Measurements from ENCODE around the gene RPS15. TPM values are rescaled to one million over a fixed set of nuclear protein-coding genes. Genes with fewer than 3 reads are reported as not detected.

Gene RPS15
- total RNA-seq, 1 experiment from 2014 or later, result 1,442 TPM

DNA sequence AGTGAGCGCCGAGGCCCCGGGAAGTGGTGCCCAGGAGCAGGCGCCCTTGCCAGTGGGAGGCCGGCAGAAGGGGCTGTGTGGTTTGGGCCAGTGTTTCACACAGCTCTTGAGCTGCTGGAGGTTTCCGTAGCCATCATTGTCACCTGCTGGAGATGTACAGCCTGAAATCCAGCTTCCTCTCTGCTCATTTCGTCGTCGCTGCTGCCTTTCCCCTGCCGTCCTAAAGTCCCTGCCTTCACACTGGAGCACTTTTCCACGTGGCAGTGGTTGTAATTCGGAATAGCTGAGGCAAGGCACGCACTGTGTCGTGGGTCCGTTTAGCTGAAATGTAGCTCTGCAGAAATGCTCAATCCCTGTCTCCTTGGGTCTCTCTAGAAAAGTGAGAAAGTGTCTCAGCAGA is 17.6 kb upstream of the RPS15 start:
- H3K9me3 ChIP-seq (replicated peaks), result no peaks in the 10 kb centered on the region; the same call in 1 of the 2 replicates
- H3K4me1 ChIP-seq (replicated peaks), result no peaks in the 10 kb centered on the region
- no peak overlapping the region for H3K4me3 ChIP-seq
- H3K27ac ChIP-seq, result no peak overlapping the region
- H3K36me3 ChIP-seq, result peaks cover 88% of the 10 kb centered on the region
- no peak for DNase-seq (ENCODE audit: low read depth in 1 of 2, low spot score in 2 of 2)
- H3K27me3 ChIP-seq (replicated peaks), result no peaks in the 10 kb centered on the region

DNA sequence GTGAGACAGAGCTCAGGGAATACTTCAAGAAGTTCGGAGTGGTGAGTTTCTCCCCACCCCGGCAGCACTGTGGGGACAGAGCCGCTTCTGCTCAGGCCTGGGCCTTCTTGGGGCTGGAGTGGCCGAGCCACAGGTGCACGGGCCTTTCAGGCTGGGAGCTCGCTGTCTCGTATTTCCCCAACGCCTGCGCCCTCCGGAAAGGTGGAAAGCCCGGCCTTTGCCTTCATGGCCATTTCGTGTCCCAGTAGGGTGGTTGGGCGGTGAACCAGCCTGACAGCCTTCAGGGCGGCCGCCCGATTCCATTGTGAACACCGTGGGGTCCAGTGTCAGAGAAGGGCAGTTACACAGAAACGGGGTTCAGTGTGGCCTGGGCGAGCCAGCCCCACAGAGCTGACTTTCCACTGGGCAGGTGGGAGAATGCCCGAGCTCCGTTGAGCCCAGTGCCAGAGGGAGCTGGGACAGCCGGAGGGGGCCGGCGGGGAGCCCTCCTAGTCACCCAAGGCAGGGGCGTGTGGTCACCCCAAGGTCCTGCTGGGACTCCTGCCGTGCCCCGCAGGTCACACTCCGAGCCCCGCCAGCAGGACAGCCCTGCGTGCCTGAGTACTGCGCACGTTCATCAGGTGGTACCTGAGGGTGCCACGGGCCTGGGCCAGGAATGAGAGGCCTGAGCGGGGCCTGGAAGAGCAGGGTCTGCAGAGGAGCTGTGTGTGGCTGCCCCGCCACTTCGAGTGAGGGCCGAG is 16.8 kb upstream of the RPS15 start:
- Histone ChIP-seq H3K9me3 (replicated peaks) (no peaks in the 10 kb centered on the region; the same call in 1 of the 2 replicates), H3K27ac (no peak overlapping the region), H3K36me3 (peaks cover 88% of the 10 kb centered on the region), H3K27me3 (replicated peaks) (no peaks in the 10 kb centered on the region), H3K4me1 (replicated peaks) (no peaks in the 10 kb centered on the region), H3K4me3 (no peak overlapping the region)
- no peak for DNase-seq (ENCODE audit: low read depth in 1 of 2, low spot score in 2 of 2)

DNA sequence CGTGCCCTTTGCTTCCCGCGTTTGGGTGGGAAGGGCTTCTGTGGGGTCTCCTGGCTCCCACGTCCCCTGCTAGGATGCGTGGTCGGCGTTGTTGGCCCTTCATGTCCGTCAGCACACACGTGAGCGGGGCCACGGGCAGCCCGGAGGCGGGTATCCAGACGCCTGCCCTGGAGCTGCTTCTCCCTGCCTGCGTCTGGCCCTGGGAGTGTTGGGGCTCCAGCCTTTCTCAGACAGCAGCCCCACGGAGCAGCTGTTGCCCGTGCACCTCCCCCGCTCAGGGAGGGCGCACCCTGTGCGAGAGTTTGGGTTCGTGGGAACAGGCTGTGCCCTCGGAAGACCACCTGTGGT is 16.3 kb upstream of the RPS15 start:
- H3K4me1 ChIP-seq (replicated peaks), result no peaks in the 10 kb centered on the region
- no peak overlapping the region for H3K4me3 ChIP-seq
- no peaks in the 10 kb centered on the region for H3K27me3 ChIP-seq (replicated peaks)
- DNase-seq (ENCODE audit: low read depth in 1 of 2, low spot score in 2 of 2), result no peak
- no peak overlapping the region for H3K27ac ChIP-seq
- peaks cover 88% of the 10 kb centered on the region for H3K36me3 ChIP-seq
- H3K9me3 ChIP-seq (replicated peaks), result no peaks in the 10 kb centered on the region; the same call in 1 of the 2 replicates

DNA sequence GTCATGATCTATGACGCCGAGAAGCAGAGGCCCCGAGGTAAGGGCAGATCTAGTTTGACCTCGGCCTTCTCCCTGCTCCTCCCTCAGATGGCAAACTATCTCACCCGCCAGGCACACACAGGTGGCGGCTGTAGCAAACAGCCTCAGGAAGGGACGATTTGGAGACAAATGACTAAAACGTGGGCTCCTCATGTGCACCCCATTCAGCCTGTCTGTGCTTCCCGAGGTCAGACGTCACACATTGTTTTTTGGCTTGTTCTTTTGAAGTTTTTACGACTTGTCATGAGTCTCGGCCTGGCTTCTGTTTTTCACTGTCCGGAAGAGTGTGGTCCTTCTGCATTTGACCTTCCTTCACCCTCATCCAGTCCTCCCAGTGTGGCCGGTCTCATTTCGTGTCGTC is 15.8 kb upstream of the RPS15 start:
- H3K27ac ChIP-seq, result no peak overlapping the region
- H3K4me1 ChIP-seq (replicated peaks), result no peaks in the 10 kb centered on the region
- H3K4me3 ChIP-seq, result no peak overlapping the region
- no peaks in the 10 kb centered on the region for H3K27me3 ChIP-seq (replicated peaks)
- H3K36me3 ChIP-seq, result peaks cover 88% of the 10 kb centered on the region
- H3K9me3 ChIP-seq (replicated peaks), result no peaks in the 10 kb centered on the region; the same call in 1 of the 2 replicates
- no peak for DNase-seq (ENCODE audit: low read depth in 1 of 2, low spot score in 2 of 2)

DNA sequence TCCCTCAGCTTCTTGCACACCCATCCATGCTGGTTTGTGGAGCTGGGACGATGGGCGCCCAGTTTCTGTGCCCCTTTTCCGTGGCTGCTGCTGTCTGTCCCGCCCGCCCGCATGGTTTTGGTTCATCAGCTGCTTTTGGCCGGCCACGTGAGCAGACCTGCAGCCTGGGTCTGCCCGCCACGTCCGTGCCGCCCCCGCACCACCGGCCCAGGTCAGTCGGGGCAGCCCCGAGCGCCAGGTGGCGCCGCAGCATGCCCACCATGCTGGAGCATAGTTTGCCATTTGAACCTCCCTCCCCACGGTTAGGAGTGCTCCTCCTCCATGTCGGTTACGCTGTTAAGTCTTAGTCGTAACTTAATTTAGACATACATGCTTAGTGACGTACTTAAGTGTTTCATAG is 15.3 kb upstream of the RPS15 start:
- H3K27me3 ChIP-seq (replicated peaks), result no peaks in the 10 kb centered on the region
- peaks cover 86% of the 10 kb centered on the region for H3K36me3 ChIP-seq
- DNase-seq (ENCODE audit: low read depth in 1 of 2, low spot score in 2 of 2), result no peak

DNA sequence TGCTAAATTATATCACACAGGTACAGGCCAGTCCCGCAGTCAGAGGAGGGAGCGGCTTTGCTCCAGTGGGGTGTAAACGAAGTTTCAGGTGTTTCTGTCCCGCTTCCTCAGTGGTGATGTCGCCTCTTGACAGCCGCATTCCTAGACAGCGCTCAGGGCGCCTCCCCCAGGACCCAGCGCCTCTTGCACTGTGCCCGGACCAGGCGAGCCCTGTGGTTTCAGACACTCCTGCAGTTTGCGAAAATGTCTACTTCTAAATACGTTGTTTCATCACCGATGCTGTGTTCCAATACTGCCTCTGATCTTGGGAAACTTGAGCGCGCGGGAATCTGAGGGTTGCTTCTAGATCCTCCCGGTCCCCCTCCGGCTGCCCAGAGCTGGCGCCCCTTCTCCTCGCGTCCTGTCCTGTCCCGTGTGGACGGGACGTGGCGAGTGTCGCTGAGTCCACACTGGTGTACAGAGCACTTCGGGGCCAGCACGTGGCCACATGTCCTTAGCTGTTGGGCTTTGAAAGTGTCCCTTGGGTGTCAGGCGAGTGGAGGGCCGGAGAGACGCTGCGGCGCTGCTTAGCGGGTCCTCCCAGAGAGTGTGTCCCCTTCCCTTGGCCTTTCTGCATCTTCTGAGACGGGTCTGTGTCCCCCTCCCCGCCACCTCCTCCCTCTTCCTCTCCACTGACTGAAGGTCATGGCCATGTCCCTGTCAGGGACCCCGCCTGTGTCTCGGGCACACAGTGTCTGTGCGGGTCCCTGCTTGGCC is 14.6 kb upstream of the RPS15 start:
- H3K4me3 ChIP-seq, result no peak overlapping the region
- H3K36me3 ChIP-seq, result peaks cover 85% of the 10 kb centered on the region
- H3K27me3 ChIP-seq (replicated peaks), result no peaks in the 10 kb centered on the region
- no peaks in the 10 kb centered on the region for H3K4me1 ChIP-seq (replicated peaks)
- H3K9me3 ChIP-seq (replicated peaks), result no peaks in the 10 kb centered on the region; the same call in 1 of the 2 replicates
- no peak for DNase-seq (ENCODE audit: low read depth in 1 of 2, low spot score in 2 of 2)
- no peak overlapping the region for H3K27ac ChIP-seq

More for the DNA sequence above, 15.3 kb upstream of the RPS15 start:
- Histone ChIP-seq H3K4me3 (no peak overlapping the region), H3K9me3 (replicated peaks) (no peaks in the 10 kb centered on the region; the same call in 1 of the 2 replicates), H3K4me1 (replicated peaks) (no peaks in the 10 kb centered on the region), H3K27ac (no peak overlapping the region)

DNA sequence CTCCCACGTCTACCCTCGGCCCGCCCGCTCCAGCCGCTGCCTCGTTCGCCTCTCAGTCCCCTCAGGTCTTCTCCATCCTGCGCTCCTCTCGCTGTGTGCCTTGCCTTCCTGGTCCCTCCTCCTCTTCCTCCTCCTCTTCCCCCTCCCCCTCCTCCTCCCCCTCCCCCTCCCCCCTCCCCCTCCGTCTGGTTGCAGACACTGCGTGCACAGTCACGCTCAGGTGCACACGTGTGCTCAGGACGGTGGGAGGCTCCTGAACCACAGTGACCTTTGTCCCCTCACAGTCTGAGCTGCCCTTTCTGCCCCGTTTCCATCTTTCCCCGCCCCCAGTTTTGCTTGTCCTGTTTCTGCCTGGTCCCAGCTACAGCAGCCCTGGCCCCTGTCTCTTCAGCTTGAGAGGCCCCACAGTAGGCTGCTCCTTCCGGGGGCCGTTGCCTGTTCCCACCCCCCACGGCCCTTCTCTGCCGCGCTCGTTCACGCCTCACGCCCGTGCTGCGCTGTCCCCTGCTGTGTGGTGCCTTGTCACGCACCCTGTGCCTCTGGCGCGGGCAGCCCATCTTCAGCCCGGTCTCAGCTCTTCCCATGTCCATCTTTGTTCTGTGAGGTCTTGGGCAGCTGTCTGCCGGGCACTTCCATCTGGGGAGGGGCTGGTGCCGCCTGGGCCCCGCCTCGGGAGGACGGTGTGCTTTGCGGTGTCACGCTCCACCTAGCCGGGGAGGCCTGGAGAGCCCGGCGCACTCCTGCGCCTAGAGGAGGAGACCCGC is 13.8 kb upstream of the RPS15 start:
- Histone ChIP-seq H3K27ac (no peak overlapping the region), H3K27me3 (replicated peaks) (no peaks in the 10 kb centered on the region), H3K4me1 (replicated peaks) (no peaks in the 10 kb centered on the region), H3K4me3 (no peak overlapping the region), H3K9me3 (replicated peaks) (no peaks in the 10 kb centered on the region; the same call in 1 of the 2 replicates), H3K36me3 (peaks cover 85% of the 10 kb centered on the region)
- DNase-seq (ENCODE audit: low read depth in 1 of 2, low spot score in 2 of 2), result no peak

DNA sequence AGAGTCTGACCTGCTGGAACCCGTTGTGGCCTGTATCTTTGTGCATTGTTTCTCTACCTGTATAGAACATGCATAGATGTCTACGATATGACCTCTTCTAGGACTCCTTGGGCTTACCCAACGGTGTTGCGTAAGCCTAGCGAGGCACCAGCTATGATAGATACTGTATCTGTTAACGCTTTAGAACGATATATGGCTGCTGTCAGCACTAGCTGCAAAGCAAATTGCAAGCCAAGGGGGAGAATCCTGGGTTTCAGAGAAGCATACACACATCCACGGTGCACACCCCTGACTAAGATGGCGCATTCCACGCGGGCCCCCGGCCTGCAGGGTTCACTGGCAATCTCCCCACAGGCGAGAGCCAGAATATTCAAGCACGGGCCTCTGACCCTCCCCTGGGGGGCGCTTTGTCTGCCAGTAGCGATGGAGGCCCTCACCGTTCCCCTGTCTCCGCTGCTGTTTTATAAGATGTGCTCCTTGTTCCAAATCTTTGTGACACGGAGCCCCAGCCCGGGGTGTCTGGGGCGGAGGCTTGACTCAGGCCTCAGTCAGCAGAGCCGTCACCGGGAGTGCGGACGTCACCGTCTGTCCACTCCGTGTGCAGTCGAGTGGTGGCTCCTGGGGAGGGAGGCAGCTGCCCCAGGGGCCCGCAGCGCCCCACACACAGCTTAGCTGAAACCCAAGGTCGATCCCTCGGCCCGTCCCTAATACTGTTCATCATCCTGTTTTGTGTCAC is 12.9 kb upstream of the RPS15 start:
- Histone ChIP-seq H3K27me3 (replicated peaks) (no peaks in the 10 kb centered on the region), H3K27ac (no peak overlapping the region), H3K36me3 (peaks cover 92% of the 10 kb centered on the region), H3K4me3 (no peak overlapping the region), H3K9me3 (replicated peaks) (no peaks in the 10 kb centered on the region; the same call in 1 of the 2 replicates), H3K4me1 (replicated peaks) (no peaks in the 10 kb centered on the region)
- DNase-seq (ENCODE audit: low read depth in 1 of 2, low spot score in 2 of 2), result no peak

DNA sequence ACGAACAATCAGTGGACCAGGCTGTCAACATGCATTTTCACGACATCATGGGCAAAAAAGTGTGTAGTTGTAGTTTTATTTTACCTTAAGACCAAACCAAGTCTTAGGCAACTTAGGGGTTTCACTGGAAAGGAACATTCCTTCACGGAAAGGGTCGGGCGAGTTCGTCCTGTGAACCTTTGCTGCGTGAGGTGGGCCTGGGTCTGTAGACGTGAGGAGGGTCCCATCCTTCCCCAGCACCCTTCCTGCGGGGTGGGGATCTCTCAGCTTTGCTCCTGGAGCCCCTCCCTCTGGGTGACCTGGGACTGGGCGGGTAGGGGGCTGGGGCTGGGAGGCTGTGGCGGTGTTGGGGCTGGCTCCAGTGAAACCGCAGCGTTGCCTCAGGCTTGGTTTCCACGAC is 12.3 kb upstream of the RPS15 start:
- Histone ChIP-seq H3K27ac (no peak overlapping the region), H3K36me3 (peaks cover 88% of the 10 kb centered on the region), H3K9me3 (replicated peaks) (no peaks in the 10 kb centered on the region; the same call in 1 of the 2 replicates), H3K27me3 (replicated peaks) (no peaks in the 10 kb centered on the region), H3K4me1 (replicated peaks) (no peaks in the 10 kb centered on the region), H3K4me3 (no peak overlapping the region)
- DNase-seq (ENCODE audit: low read depth in 1 of 2, low spot score in 2 of 2), result no peak

DNA sequence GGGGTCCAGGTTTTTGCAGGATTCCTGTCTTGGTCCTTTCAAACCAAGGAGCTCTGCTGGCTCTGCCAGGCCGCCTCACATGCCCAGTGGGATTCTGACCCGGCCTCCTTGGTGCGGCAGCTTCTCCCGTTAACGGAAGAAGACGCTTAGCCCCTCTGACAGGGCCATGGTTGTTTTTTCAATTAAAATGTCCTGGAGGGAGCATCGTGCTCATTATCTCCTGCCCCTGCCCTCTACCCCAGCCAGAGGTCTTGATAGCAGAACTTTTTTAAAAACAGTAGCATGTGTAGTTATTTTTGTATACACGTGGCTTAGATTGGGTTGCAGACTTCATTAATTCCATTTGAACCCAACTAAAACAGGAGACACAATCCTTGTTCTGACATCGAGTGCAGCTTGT is 11.5 kb upstream of the RPS15 start:
- no peak for DNase-seq (ENCODE audit: low read depth in 1 of 2, low spot score in 2 of 2)
- Histone ChIP-seq H3K36me3 (peaks cover 85% of the 10 kb centered on the region), H3K9me3 (replicated peaks) (no peaks in the 10 kb centered on the region; the same call in 1 of the 2 replicates), H3K4me1 (replicated peaks) (no peaks in the 10 kb centered on the region), H3K4me3 (no peak overlapping the region), H3K27me3 (replicated peaks) (no peaks in the 10 kb centered on the region), H3K27ac (no peak overlapping the region)

DNA sequence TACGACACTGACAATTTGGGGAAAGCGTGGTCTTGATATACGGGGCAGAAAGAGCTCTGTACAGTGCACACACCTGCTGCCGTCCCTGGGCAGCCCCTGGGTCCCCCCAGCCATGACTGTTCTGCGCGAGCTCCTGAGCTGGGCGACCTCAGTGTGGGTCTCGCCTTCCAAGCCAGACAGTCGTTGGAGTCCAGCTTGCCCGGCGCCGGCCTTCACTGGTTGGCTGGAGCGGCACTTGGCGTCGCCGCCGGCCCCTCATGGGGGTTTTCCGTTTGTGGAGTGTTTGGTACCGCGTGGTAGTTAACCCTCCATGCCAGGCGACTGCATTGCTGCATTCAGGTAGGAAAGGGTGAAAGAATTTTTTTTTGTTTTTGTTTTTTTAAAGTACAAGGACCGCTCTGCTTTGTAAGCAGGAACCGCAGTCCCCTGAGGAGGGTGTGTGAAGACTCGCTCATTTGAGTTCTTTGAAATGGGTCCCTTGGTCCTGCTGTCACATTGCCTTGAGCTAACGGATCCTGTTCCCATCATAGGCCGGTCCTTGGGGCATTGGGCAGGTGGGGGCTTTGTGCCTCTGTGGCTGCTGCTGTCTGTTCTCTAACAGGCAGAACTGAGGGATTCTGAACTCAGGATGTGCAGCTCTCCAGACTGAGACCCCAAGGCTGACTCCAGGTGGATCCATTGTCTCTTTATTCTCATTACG is 10.8 kb upstream of the RPS15 start:
- no peaks in the 10 kb centered on the region; the same call in 1 of the 2 replicates for H3K9me3 ChIP-seq (replicated peaks)
- H3K27ac ChIP-seq, result no peak overlapping the region
- DNase-seq (ENCODE audit: low read depth in 1 of 2, low spot score in 2 of 2), result no peak
- H3K4me1 ChIP-seq (replicated peaks), result no peaks in the 10 kb centered on the region
- H3K36me3 ChIP-seq, result peaks cover 85% of the 10 kb centered on the region
- no peak overlapping the region for H3K4me3 ChIP-seq
- no peaks in the 10 kb centered on the region for H3K27me3 ChIP-seq (replicated peaks)

DNA sequence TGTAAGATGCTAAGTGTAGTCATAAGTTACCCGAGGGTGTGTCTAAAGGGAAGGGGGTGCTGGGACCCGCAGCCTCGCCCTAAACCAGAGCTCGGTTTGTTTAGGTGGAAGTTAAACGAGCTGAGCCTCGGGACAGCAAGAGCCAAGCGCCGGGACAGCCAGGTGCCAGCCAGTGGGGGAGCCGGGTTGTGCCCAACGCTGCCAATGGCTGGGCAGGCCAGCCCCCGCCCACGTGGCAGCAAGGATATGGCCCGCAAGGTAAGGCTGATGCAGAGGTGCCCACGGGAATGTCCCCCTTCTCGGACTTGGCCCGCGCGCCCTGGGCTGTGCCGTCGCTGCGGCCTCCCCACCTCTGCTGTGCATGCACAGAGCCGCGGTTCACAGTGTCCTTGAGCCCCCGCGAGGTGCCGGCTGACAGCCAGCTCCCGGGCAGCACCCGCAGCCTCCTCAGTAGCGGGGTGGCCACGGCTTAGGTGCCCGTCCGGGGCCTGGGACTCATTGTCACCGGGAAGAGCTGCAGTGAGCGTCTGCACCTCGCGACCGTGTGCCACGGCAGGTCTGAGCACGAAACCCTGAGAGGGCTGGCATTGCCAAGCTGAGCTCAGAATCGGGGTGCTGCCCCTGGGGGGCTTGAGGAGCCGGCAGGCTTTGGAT is 9.3 kb upstream of the RPS15 start:
- H3K27ac ChIP-seq, result no peak overlapping the region
- H3K27me3 ChIP-seq (replicated peaks), result no peaks in the 10 kb centered on the region
- H3K4me1 ChIP-seq (replicated peaks), result no peaks in the 10 kb centered on the region
- no peak for DNase-seq (ENCODE audit: low read depth in 1 of 2, low spot score in 2 of 2)
- no peak overlapping the region for H3K4me3 ChIP-seq
- peaks cover 85% of the 10 kb centered on the region for H3K36me3 ChIP-seq
- H3K9me3 ChIP-seq (replicated peaks), result no peaks in the 10 kb centered on the region
